Uterus (tissue), 4 donors: ENCODE data around the gene CEP112. TPM values are rescaled to one million over a fixed set of nuclear protein-coding genes. Genes with fewer than 3 reads are reported as not detected.

Source experiments
- DNase-seq, 2 donors: peaks; one replicate each; pipeline ENCODE4 v3.0.0-alpha.2; 2019 to 2020
- H3K27ac ChIP-seq, 2 donors: fragments of 200-600 bp; sonication (generic); 1 replicate in 1 of 2; 2 replicates in 1 of 2; pipeline ENCODE4 v1.5.1; 2016 to 2018
- H3K27me3 ChIP-seq, 2 donors: fragments of 200-600 bp; sonication (generic); one replicate each; pipeline ENCODE4 v1.5.1; 2018 to 2019; ENCODE audit warnings: control low read depth in 1 of 2
- H3K36me3 ChIP-seq, 2 donors: fragments of 200-600 bp; sonication (generic); one replicate each; pipeline ENCODE4 v1.5.1; 2019; ENCODE audit warnings: control low read depth in 1 of 2
- H3K4me1 ChIP-seq, 2 donors: fragments of 200-600 bp; sonication (generic); one replicate each; pipeline ENCODE4 v1.5.1; 2018 to 2019; ENCODE audit warnings: control low read depth in 1 of 2
- H3K4me3 ChIP-seq, 2 donors: fragments of 200-600 bp; sonication (generic); 1 replicate in 1 of 2; 2 replicates in 1 of 2; pipeline ENCODE4 v1.5.1; 2018 to 2019; ENCODE audit warnings: mild to moderate bottlenecking in 1 of 2
- H3K9me3 ChIP-seq, 2 donors: fragments of 200-600 bp; sonication (generic); one replicate each; pipeline ENCODE4 v1.5.1; 2019; ENCODE audit warnings: control low read depth in 1 of 2
- POLR2A ChIP-seq, 2 donors: fragments of 450-650 bp; IDR thresholded peaks; one replicate each; pipeline ENCODE4 v1.6.1; 2016; ENCODE audit warnings: antibody characterized with exemption in 2 of 2, mild to moderate bottlenecking in 1 of 2, moderate library complexity in 1 of 2
- intact Hi-C: fragments of 100-400 bp; cut with DNase I; formaldehyde crosslinking; loops from one replicate; pipeline ENCODE4 v1.15.1; 2023; ENCODE audit warnings: low total_unique reads
- total RNA-seq, 4 donors: library from RNA; depleted of rRNA in 3 of 4; stranded (reverse); fragments of >200 nt in 3 of 4; gene quantifications; one replicate each; pipeline versions ENCODE4 v1.1.0 to v1.2.4, GENCODE V29; 2014 to 2023
- TF ChIP-seq, protein P1 (sequence below), 4 experiments: fragments of 200-600 bp in 2 of 4; fragments of 450-650 bp in 2 of 4; sonication (generic) in 2 of 4; IDR thresholded peaks; one replicate each; pipeline ENCODE4 v1.5.1; 2016 to 2019; ENCODE audit warnings: antibody characterized with exemption in 4 of 4, mild to moderate bottlenecking in 2 of 4, moderate library complexity in 1 of 4
- donor health status: DM: yes; HTN: yes; CAD: no.

The CEP112 gene
- total RNA-seq, 4 donors from 2014 or later = 36.6 to 96.5 (median 52.4) TPM

DNA sequence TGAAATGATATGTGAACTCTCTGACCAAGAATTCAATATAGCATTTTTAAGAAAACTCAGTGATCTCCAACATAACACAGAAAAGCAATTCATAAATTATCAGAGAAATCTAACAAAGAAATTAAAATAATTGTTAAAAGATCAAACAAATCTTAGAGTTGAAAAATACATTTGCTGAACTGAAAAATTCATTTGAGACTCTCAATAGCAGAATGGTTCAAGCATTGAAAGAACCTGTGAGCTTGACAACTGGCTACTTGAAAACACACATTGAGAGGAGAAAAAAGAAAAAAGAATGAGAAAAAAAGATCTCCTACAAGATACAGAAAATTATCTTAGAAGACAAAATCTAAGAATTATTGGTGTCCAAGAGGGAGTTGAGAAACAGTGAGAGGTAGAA is 203.5 kb downstream of the CEP112 start:
- intact Hi-C loops = no loop called here

DNA sequence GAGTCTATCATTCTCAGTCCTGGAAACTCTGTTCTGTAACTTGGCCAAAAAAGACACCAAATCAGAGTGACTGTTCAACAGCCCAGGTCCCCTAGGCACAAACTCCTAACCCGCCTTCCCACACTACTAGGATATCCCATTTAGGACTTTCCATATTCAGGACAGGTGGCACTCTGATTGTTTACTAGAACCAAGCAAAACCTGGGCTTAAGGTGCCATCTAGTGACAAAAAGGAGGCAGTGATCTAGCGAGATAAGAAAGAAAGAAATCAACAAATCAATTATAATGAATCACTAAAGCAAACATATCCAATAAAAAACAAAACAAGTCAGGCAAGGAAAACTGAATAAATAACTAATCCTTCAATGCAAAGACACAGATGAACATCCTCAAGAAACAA is 203.9 kb downstream of the CEP112 start:
- H3K4me3 ChIP-seq = no peak overlapping the region
- TF ChIP-seq POLR2A (IDR thresholded peaks at IDR 0.05) = no peak
- TF ChIP-seq, protein P1, sequence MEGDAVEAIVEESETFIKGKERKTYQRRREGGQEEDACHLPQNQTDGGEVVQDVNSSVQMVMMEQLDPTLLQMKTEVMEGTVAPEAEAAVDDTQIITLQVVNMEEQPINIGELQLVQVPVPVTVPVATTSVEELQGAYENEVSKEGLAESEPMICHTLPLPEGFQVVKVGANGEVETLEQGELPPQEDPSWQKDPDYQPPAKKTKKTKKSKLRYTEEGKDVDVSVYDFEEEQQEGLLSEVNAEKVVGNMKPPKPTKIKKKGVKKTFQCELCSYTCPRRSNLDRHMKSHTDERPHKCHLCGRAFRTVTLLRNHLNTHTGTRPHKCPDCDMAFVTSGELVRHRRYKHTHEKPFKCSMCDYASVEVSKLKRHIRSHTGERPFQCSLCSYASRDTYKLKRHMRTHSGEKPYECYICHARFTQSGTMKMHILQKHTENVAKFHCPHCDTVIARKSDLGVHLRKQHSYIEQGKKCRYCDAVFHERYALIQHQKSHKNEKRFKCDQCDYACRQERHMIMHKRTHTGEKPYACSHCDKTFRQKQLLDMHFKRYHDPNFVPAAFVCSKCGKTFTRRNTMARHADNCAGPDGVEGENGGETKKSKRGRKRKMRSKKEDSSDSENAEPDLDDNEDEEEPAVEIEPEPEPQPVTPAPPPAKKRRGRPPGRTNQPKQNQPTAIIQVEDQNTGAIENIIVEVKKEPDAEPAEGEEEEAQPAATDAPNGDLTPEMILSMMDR (IDR thresholded peaks at IDR 0.05) = peak in 1 of 4 experiments; percentile 28
- H3K4me1 ChIP-seq = no peaks in the 10 kb centered on the region
- H3K27ac ChIP-seq = no peak overlapping the region
- no peaks in the 10 kb centered on the region for H3K36me3 ChIP-seq
- intact Hi-C loops = no loop called here
- no peak for DNase-seq
- H3K27me3 ChIP-seq = no peaks in the 10 kb centered on the region
- H3K9me3 ChIP-seq = peaks cover 0 to 5% of the 10 kb centered on the region in 2 donors

More for the DNA sequence above, 203.5 kb downstream of the CEP112 start:
- Histone ChIP-seq H3K9me3 (peaks cover 0 to 5% of the 10 kb centered on the region in 2 donors), H3K27ac (no peak overlapping the region), H3K36me3 (no peaks in the 10 kb centered on the region), H3K27me3 (no peaks in the 10 kb centered on the region), H3K4me1 (no peaks in the 10 kb centered on the region), H3K4me3 (no peak overlapping the region)
- no peak for DNase-seq
- TF ChIP-seq, protein P1 (IDR thresholded peaks at IDR 0.05) = no peak
- TF ChIP-seq POLR2A (IDR thresholded peaks at IDR 0.05) = no peak

DNA sequence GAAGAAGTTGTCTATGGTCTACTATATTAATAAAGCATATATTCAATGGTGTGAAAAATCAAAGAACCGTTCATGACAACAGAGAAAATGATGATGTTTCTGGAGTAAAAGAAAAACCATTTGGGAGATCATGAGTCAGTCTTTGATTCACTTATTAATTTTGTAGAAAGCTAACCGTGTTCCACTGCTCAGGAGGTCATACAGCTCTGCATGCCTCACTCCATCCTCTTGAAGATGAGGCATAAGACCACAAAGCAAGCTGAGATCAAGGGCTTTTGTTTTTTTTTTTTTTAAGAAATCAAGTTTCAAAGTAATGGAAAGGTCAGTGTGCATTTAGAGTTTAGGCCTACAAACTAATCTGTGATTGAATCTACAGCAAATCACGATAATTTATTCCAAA is 206.4 kb downstream of the CEP112 start:
- DNase-seq = no peak
- intact Hi-C loops = no loop called here
- no peak for TF ChIP-seq POLR2A (IDR thresholded peaks at IDR 0.05)
- TF ChIP-seq, protein P1 (IDR thresholded peaks at IDR 0.05) = no peak
- H3K4me1 ChIP-seq = no peaks in the 10 kb centered on the region
- no peak overlapping the region for H3K4me3 ChIP-seq
- H3K27me3 ChIP-seq = no peaks in the 10 kb centered on the region
- peaks cover 0 to 2% of the 10 kb centered on the region in 2 donors for H3K9me3 ChIP-seq
- H3K27ac ChIP-seq = no peak overlapping the region
- no peaks in the 10 kb centered on the region for H3K36me3 ChIP-seq

DNA sequence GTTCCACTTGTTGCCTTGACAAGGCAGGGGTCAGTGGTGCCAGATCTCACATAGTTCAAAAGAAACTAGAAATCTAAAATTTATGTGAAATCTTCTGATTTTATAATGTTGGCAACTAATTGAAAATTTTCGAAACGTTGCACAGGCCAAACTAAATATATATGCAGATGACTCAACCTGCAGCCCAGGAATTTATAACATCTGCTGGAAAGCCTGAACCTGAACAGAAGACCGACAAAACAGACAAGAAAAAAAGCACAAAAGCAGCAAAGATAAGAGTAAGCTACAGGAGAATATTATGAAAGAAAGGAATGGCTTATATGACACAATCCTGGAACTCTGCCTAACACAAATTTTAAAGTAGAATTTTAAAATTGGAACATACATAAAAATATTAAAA is 207.6 kb downstream of the CEP112 start:
- no peak for DNase-seq
- Histone ChIP-seq H3K36me3 (no peaks in the 10 kb centered on the region), H3K4me3 (no peak overlapping the region), H3K9me3 (no peaks in the 10 kb centered on the region), H3K27me3 (no peaks in the 10 kb centered on the region), H3K27ac (no peak overlapping the region), H3K4me1 (no peaks in the 10 kb centered on the region)
- TF ChIP-seq POLR2A (IDR thresholded peaks at IDR 0.05) = no peak
- TF ChIP-seq, protein P1 (IDR thresholded peaks at IDR 0.05) = no peak
- intact Hi-C loops = no loop called here

DNA sequence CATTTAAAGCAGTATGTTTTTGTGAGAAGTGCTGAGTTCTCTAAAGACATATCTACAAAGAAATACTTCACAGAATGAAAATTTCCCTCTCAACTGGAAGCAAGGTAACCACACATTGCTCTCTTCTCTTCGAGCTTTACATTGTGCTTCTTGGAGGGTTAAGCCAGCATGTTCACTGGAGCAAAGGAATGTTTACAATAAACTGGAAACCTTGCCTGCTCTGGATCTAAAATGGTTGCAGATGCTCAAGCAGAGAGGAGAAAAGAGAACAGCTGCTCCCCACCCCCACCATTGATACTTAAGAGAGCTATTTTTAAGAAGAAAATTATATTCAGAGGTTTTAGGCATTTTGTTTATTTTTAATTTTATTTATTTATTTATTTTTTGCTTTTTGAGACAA is 213.1 kb downstream of the CEP112 start:
- intact Hi-C loops = no loop called here
- DNase-seq = no peak
- TF ChIP-seq POLR2A (IDR thresholded peaks at IDR 0.05) = no peak
- TF ChIP-seq, protein P1 (IDR thresholded peaks at IDR 0.05) = no peak
- Histone ChIP-seq H3K4me1 (no peaks in the 10 kb centered on the region), H3K9me3 (no peaks in the 10 kb centered on the region), H3K27me3 (no peaks in the 10 kb centered on the region), H3K27ac (no peak overlapping the region), H3K4me3 (no peak overlapping the region), H3K36me3 (no peaks in the 10 kb centered on the region)
